IPS-11a (cell line): ENCODE results near the gene RAD21L1.

Experiments used
- H3K4me3 ChIP-seq: one replicate; pipeline ENCODE4 v1.5.1; 2013; ENCODE audit warnings: low read depth, low read length, control low read depth

RAD21L1 gene

DNA sequence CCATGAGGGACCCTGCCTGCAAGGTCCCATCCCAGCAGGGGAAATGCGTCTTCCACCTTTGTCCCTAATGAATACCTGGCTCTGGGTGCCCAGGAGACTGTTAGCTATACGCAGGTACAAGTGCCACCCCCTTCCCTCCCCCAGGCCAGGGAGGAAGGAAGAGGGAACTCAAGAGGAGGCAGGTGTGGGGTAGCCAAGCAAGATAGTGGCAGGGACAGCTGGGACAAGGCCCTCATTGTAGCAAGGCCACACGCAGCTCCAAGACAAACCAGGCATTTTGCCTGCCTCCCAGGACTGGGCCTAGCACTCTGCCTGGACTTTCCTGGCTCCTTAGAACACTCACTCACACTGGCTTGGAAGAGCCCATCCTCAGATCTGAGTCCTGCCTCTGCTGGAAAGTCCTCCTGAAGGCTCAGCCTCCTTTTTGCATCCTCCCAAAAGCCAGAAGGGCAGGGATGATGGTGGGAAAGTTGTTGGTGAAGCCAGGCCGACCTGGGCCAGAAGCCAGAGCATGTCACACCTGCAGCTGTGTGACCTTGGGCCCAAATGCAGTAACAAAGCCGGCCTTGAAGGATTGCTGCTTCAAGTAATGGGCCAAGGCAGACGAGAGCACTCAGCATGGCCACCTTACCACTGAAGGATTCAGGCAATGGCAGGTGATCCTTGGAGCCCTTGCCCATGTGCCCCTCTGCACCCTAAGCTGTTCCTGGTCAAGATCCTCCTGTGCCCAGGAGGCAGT lies 68.0 kb downstream of the RAD21L1 start:
- no peak overlapping the region for H3K4me3 ChIP-seq

DNA sequence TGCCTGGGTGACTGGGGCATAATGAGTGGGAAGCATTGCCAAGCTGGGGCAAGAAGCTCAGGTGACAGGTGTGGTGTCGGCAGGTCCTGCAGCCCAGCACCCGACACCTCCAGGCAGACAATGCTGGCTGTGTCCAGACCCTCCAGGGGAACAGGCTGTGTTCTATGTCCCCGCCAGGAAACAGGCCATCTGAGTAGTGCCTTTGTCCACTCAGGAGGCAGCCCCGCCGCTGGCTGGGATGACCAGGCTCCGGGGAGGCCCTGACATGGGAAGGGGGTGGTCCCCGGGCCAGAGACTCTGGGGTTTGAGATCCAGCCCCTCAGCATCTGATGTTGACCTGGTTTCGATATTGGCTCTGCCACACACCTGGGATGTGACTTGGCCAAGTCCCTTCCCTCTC lies 68.7 kb downstream of the RAD21L1 start:
- no peak overlapping the region for H3K4me3 ChIP-seq

DNA sequence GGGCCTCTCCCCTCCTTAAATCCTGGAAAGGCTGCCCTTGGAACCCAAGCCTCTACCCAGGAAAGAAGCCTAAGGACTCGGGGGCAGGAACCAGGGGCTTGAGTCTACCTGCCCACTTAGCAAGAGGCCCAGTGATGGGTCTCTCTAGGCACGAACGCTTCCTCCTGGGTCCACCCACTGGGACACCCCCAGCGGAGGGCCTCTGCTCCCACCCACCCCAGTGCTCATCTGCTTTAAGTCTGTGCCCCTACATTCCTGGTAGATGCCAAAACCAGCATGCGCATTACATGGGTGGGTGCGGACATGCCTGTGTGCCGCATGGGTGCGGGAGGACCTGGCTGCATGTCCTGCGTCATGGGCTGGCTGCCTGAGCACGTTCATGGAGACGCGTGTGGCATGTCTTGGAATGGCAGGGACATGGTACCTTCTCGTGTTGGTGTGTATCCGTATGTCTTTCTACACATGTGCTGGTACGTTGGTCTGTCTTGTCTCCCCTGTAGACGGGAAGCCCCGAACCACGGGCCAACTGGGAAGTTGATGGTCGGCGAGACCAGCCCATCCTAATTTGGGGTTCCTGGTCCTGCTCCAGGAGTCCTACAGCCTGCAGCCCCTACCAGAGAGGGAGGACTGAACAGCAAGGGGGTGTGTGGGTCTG lies 69.6 kb downstream of the RAD21L1 start:
- H3K4me3 ChIP-seq, result no peak overlapping the region

DNA sequence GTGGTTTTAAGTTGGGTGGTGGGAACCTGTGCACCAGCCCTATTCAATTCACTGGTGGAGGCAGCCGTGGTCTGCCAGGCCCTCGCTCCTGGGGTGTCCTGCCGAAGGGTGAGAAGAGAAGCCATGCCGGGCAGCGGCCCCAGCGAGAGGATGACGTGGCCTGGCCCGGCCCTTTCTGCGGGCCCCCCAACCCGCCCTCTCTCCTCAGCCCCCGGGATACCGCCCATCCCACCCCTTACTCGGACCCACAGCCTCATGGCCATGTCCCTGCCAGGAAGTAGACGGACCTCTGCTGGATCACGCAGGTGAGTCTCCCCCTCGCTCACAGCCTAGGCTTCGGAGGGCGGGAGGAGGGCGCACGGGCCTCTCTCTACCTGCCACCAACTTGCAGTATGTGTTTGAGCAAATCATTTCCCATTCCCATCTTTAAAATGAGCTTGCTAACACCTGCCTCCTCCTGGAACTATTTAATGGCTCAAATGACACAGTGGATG lies 70.3 kb downstream of the RAD21L1 start:
- H3K4me3 ChIP-seq, result no peak overlapping the region

DNA sequence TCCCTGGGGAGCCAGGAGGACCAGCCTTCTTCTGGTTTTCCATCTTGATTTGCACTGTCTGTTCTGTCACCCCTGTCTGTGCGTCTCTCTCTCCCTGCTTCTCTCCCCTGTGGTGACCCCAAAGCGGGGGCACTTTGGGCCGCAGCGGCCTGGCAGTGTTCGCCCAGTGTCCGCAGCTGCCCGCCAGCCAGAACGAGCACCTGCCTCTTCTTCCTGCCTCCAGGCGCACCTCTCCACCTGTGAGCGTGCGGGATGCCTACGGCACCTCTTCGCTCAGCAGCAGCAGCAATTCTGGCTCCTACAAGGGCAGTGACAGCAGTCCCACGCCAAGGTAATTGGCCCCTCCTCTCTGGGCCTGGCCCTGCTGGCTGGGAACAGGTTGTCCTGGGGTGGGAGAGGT lies 71.1 kb downstream of the RAD21L1 start:
- H3K4me3 ChIP-seq, result no peak overlapping the region

DNA sequence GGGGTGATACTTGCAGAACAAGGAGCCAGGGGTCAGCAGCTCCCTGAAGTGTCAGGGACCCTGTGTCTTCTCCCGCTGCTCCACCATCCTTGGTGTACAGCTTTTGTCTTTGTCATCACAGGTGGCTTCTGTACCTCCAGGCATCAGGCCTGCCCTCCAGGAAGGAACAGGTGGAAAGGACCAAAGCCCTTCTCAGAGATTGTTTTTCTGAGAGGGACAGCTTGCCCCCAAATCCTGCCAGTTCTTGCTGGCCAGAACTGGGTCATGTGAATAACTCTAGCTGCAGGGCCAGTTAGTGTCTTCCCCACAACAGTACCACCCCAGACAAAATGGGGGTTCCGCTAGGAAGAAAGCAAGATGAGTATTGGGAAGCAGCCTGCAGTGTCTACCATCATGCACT lies 71.6 kb downstream of the RAD21L1 start:
- H3K4me3 ChIP-seq, result no peak overlapping the region

DNA sequence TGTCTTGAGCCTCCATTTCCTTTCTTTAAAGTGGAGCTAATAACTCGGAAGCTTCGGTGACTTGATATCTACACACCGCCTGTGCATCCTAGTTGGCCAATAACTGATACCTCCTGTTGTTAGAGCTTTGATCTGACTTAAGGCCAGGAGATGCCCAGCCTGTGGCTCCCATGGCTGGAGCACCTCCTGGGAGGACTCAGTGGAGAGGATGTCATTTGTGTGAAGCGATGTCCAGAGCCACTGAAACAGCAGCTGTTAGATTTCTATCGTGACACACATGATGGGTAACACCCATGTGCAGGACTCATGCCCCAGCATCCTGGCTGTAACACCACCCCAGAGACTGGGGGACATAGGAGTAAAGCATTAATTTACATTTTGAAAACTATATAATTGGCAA lies 72.3 kb downstream of the RAD21L1 start:
- H3K4me3 ChIP-seq, result no peak overlapping the region

DNA sequence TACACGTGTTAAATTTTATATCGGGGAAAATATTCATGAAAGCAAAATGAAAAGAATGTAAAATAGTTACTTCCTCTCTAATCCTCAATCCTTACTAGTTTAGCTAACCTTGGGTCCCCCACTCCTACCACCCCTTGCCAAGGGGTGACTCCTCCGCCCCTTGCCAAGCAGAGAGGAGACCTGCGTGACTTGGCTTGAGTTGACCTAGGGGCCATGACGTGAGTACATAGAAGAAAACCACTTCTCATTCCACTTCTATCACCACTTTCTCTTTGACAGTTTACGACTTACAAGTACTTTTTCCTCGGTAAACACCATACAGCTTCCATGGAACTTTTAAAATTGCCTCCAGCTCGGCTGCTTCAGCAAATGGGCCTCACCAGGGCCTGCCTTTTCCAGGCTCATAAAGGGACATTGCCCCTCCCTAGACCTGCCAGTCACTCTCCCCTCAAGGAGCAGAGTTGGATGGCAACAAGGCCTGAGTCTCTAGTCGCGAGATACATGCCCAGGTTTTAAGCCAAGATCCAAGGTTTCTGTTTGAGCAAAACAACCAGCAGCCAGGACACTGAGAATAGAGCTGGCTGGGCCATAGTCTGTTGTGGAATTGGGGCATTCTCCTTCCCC lies 73.2 kb downstream of the RAD21L1 start:
- no peak overlapping the region for H3K4me3 ChIP-seq

DNA sequence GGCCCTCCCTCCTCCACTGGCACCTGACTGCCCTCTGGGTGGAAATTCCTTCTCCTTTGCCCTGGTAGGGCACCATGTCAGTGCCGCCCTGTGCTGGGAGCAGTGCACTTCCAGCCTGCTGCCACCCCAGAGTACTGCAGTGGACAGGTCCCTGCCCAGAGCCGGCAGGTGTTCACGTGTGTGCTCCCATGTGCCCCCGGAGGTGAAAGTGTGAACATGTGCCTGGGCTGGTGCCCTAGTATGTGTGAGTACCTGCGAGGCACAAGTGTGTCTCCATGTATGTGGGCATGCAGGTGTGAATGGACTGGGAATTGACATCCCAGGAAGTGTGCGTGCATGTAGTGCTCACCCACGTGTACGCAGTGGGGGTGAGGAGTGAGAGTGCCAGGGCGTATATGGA lies 73.7 kb downstream of the RAD21L1 start:
- H3K4me3 ChIP-seq, result no peak overlapping the region

DNA sequence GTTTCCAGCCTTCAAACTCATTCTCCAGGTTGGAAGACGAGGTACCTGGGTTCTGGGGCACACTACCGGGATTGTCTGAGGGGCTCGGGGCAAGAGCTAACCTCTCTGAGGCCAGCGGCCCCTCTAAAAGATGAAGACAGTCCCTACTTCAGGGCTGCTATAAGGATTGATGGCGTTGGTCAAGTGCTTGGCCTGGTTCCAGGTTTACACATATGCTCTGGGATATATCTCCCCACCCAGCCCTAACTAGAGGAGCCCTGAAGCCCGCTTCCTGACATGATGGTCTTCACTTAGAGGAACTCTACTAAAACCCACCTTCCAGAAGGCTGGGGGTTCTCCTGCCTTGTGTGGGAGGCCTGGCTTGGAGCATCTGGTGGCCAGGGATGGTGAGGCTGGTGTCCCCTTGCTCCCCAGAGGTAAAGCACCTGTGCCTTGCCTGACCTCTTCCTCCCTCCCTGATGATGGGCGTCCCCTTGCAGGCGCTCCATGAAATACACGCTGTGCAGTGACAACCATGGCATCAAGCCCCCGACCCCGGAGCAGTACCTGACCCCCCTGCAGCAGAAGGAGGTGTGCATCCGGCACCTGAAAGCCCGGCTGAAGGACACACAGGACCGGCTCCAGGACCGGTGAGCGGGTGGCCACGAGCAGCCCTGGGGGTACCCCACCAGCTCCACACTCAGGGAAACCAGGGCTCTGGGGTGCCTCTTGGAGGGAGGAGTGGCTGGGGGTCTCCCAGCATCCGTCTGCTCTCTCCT lies 74.4 kb downstream of the RAD21L1 start:
- H3K4me3 ChIP-seq, result no peak overlapping the region

DNA sequence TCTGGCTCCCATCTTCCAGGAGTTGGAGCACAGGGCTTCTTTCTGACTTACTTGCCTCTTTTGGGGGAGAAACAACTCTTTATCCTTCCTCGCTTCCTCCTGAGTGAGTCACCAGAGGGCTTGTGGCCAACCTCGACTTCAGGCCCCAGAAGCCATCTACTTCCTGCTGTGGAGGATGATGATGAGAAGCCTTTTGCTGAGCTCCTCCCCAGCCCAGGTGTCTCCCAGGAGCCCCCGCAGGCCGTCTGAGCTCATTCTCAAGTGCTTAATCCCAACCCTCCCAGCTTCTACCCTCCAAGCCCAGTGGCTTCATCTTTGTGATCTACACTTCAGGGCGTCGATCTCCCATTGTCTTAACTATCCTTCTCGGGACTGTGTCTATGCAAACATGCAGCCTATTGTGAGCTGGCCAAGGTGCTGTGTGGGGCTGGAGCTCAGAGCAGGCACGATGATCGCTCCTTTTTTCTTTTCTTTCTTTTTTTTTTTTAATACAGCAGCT lies 75.2 kb downstream of the RAD21L1 start:
- H3K4me3 ChIP-seq, result no peak overlapping the region

DNA sequence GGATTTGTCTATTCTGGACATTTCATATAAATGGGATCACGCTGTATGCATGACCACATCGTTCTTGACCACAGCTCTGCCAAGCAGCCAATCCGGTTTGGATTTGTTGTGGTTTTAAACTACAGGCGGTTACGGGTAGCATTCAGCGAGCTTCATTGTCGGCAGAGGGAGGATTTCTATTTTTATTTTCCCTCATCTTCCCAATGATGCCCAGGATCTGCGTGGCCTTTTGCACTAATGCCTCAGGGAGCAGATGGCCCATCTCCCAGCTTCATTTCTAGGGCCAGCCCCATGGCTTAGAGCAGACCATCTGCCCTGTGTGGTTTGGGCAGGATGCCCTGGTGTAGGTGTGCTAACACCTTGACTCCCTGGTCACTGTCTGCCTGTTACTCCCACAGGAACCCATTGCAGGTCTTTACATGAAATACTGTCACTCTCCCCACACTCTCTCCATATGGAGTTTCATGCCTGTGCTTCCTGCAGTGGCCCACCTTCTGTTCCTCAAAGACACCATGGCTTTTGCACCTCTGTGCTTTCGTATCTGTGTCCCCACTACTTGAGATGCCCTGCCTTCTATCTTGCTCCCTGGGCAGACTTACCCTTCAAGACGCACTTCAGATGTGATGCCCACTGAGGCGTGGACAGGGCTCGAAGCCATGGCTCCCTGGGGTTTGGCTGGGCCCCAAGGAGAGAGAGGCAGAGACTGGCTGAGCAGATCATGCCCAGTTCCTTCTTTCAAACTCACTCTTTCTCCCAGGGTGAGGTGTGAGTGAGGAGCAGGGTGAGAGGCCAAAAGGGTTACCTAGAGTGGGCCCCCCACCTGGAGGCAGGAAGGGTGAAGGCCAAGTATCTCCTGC lies 77.1 kb downstream of the RAD21L1 start:
- no peak overlapping the region for H3K4me3 ChIP-seq

DNA sequence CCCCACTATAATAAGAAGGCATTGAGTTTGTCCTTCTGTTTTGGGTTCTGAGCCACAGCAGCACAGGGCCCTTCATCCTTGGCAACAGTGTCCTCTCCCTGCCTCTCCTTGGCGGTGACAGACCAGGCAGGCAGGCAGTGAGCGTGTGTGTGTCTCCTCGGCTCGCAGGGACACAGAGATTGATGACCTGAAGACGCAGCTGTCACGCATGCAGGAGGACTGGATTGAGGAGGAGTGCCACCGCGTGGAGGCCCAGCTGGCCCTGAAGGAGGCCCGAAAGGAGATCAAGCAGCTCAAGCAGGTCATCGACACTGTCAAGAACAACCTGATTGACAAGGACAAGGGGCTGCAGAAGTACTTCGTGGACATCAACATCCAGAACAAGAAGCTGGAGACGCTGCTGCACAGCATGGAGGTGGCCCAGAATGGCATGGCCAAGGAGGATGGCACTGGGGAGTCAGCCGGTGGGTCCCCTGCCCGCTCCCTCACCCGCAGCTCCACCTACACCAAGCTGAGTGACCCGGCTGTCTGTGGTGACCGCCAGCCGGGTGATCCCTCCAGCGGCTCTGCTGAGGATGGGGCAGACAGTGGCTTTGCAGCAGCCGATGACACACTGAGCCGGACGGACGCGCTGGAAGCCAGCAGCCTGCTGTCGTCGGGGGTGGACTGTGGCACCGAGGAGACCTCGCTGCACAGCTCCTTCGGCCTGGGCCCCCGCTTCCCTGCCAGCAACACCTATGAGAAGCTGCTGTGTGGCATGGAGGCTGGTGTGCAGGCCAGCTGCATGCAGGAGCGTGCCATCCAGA lies 79.1 kb downstream of the RAD21L1 start:
- H3K4me3 ChIP-seq, result no peak overlapping the region
